ENCODE results near the gene HSD17B8. TPM values are rescaled to one million over a fixed set of nuclear protein-coding genes. Genes with fewer than 3 reads are reported as not detected.

The HSD17B8 gene
- total RNA-seq, 2 experiments from 2014 or later, result 8.6 to 10.5 TPM

DNA sequence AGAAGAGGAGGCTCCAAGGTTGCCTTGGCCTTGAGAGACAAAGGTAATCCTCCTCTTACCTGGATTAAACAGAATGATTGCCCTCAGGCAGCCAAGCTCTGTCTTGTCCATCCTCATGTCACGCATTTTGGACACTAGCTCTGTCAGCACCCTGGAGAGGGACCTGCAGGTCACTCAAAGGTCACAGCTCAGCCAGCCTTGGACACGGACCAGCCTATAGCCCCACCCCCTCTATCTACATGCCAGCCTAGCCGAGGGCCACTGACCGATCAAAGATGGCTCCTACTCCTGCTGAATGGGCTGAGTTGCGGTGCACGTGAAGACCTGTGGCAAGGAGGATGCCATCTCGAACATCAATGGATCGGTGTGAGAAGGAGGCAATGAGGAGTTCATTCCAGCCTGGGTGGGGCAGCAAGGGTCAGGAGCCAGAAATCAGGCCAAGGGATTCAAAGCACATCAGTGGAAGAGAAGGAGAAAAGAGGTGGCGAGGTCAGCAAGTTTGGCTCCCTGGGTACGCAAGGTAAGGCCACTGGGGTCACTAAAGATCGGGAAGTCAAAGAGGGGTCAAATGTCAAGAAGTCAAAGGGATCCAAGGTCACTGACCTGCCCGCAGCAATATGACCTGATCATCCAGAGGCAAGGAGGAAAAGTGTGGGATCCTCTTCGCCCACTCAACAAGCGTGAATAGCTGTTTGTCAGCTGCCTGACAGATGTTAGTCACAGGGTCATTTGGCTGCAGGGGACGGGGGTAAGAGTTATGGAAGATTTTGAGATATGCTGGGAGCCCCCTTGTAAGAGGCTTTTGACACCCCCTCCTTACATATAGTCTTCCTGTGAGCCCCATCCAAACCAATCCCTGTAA, 8.9 kb upstream of the HSD17B8 start:
- Histone ChIP-seq H3K27me3 (ENCODE audit: control insufficient read depth in 1 of 2, insufficient read depth in 2 of 2, low read length in 2 of 2) (peaks cover 15 to 20% of the 10 kb centered on the region in 2 experiments), H3K27ac (ENCODE audit: low read depth in 1 of 2, low read length in 2 of 2) (no peak overlapping the region), H3K36me3 (ENCODE audit: insufficient read depth, low read length) (peaks cover 49% of the 10 kb centered on the region), H3K4me3 (ENCODE audit: low read length) (no peak overlapping the region), H3K4me1 (ENCODE audit: insufficient read depth, low read length) (peaks cover 53% of the 10 kb centered on the region), H3K9me3 (ENCODE audit: control insufficient read depth in 1 of 2, insufficient read depth in 1 of 2, low read length in 2 of 2) (no peaks in the 10 kb centered on the region)
- peaks cover 51% of the 10 kb centered on the region for H3K4me1 Mint-ChIP-seq (ENCODE audit: low read depth)
- no peak for TF ChIP-seq CTCF (IDR thresholded peaks at IDR 0.05)
- H3K36me3 Mint-ChIP-seq (ENCODE audit: low read depth), result peaks cover 71% of the 10 kb centered on the region
- no peak for ATAC-seq (ENCODE audit: poor library complexity)
- H3K9me3 Mint-ChIP-seq, result no peaks in the 10 kb centered on the region
- peak overlapping the region; percentile 54 for H3K4me3 Mint-ChIP-seq
- peaks cover 18% of the 10 kb centered on the region for H3K27me3 Mint-ChIP-seq
- no peak for DNase-seq
- ChIA-PET CTCF (no interaction called here), POLR2A (interaction anchor here (0.6 kb wide), 1 partner anchor 49 kb away, joined by 3 read pairs; no protein-coding TSS in a partner anchor)
- H3K27ac Mint-ChIP-seq, result no peak overlapping the region
- intact Hi-C loops (cut with DNase I, micrococcal nuclease), result loop anchor here in 1 of 2 experiments (5.0 kb wide), 1 partner anchor 998 kb away; no protein-coding TSS in a partner anchor

- intact Hi-C loops (cut with DNase I, micrococcal nuclease), result loop anchor here (1.0 to 5.0 kb wide), 3 partner anchors 36 to 1000 kb away; no protein-coding TSS in a partner anchor
- Mint-ChIP-seq H3K27ac (peak overlapping the region; percentile 100), H3K27me3 (peaks cover 5% of the 10 kb centered on the region), H3K4me1 (ENCODE audit: low read depth) (peaks cover 64% of the 10 kb centered on the region), H3K9me3 (no peaks in the 10 kb centered on the region), H3K4me3 (peak overlapping the region; percentile 78), H3K36me3 (ENCODE audit: low read depth) (peaks cover 90% of the 10 kb centered on the region)
- peak; percentile 69 for TF ChIP-seq CTCF (IDR thresholded peaks at IDR 0.05)
- no peak overlapping the region for H3K27ac ChIP-seq (ENCODE audit: low read depth in 1 of 2, low read length in 2 of 2)
- H3K36me3 ChIP-seq (ENCODE audit: insufficient read depth, low read length), result peaks cover 60% of the 10 kb centered on the region
- peak in 5 of 14 experiments; percentile 19 to 76 (median 65) for DNase-seq
- ChIA-PET POLR2A (interaction anchor here (1.6 to 2.0 kb wide), 4 partner anchors 11 to 74 kb away, joined by 4 to 20 read pairs (median 9); partner anchors contain the start of genes RING1, RPS18 and VPS52), CTCF (interaction anchor here (0.5 to 4.2 kb wide), 14 partner anchors 11 to 232 kb away, joined by 3 to 24 read pairs (median 4); partner anchors contain the start of genes B3GALT4 and RING1)
- H3K27me3 ChIP-seq (ENCODE audit: control insufficient read depth in 1 of 2, insufficient read depth in 2 of 2, low read length in 2 of 2), result peaks cover 0 to 4% of the 10 kb centered on the region in 2 experiments
- no peak overlapping the region for H3K4me3 ChIP-seq (ENCODE audit: low read length)
- peak; percentile 28 for ATAC-seq (ENCODE audit: poor library complexity)
- H3K4me1 ChIP-seq (ENCODE audit: insufficient read depth, low read length), result peaks cover 57% of the 10 kb centered on the region
- no peaks in the 10 kb centered on the region for H3K9me3 ChIP-seq (ENCODE audit: control insufficient read depth in 1 of 2, insufficient read depth in 1 of 2, low read length in 2 of 2)
Measured at GRCh38 chr6:33197431-33198048, 6.9 kb upstream of the HSD17B8 start.

- CTCF ChIA-PET, result interaction anchor here (0.7 to 4.2 kb wide), 6 partner anchors 10 to 79 kb away, joined by 3 to 24 read pairs (median 12); partner anchors contain the start of genes B3GALT4 and RING1
- no peak overlapping the region for H3K4me3 ChIP-seq (ENCODE audit: low read length)
- H3K4me1 Mint-ChIP-seq (ENCODE audit: low read depth), result peaks cover 67% of the 10 kb centered on the region
Measured at GRCh38 chr6:33198159-33198852, 6.1 kb upstream of the HSD17B8 start.

More at GRCh38 chr6:33198159-33198852, 6.1 kb upstream of the HSD17B8 start:
- Mint-ChIP-seq H3K9me3 (no peaks in the 10 kb centered on the region), H3K36me3 (ENCODE audit: low read depth) (peaks cover 93% of the 10 kb centered on the region), H3K27ac (peak overlapping the region; percentile 100), H3K4me3 (peak overlapping the region; percentile 98), H3K27me3 (no peaks in the 10 kb centered on the region)
- intact Hi-C loops (cut with DNase I, micrococcal nuclease), result loop anchor here in 1 of 2 experiments (2.0 to 5.0 kb wide), 2 partner anchors 50 to 1001 kb away; no protein-coding TSS in a partner anchor
- TF ChIP-seq CTCF (IDR thresholded peaks at IDR 0.05), result no peak
- peaks cover 67% of the 10 kb centered on the region for H3K36me3 ChIP-seq (ENCODE audit: insufficient read depth, low read length)
- no peak for DNase-seq
- H3K27ac ChIP-seq (ENCODE audit: low read depth in 1 of 2, low read length in 2 of 2), result no peak overlapping the region
- no peak for ATAC-seq (ENCODE audit: poor library complexity)
- POLR2A ChIA-PET, result interaction anchor here (1.1 to 2.0 kb wide), 5 partner anchors 11 to 74 kb away, joined by 3 to 20 read pairs (median 7); partner anchors contain the start of genes RING1, RPS18 and VPS52
- H3K27me3 ChIP-seq (ENCODE audit: control insufficient read depth in 1 of 2, insufficient read depth in 2 of 2, low read length in 2 of 2), result no peaks in the 10 kb centered on the region
- no peaks in the 10 kb centered on the region for H3K9me3 ChIP-seq (ENCODE audit: control insufficient read depth in 1 of 2, insufficient read depth in 1 of 2, low read length in 2 of 2)
- H3K4me1 ChIP-seq (ENCODE audit: insufficient read depth, low read length), result peaks cover 51% of the 10 kb centered on the region

All from CD4-positive, alpha-beta T cell (primary cell).